NCI-H510A (cell line): ENCODE data around the gene MTCH1.

ENCODE experiments used
- DNase-seq: peaks from one replicate; lab custom pipeline; 2025; lab: John Stamatoyannopoulos, UW

The MTCH1 gene

GRCh38 chr6:36926708-36927513 lies 59.1 kb downstream of the MTCH1 start:
- no peak for DNase-seq

GRCh38 chr6:36925809-36926208 lies 60.2 kb downstream of the MTCH1 start:
- no peak for DNase-seq

GRCh38 chr6:36924778-36925374 lies 61.1 kb downstream of the MTCH1 start:
- no peak for DNase-seq

- DNase-seq: no peak
Observed at GRCh38 chr6:36924131-36924530, 61.9 kb downstream of the MTCH1 start.

- DNase-seq: no peak
Observed at GRCh38 chr6:36920546-36920945, 65.5 kb downstream of the MTCH1 start.

- DNase-seq: no peak
Observed at GRCh38 chr6:36920049-36920448, 65.9 kb downstream of the MTCH1 start.
